Keratinocyte (primary cell): Measurements from ENCODE around the gene AVL9.

ENCODE experiments used
- EZH2 ChIP-seq: IDR thresholded peaks from one replicate; pipeline ENCODE4 v1.6.1; 2012; ENCODE audit warnings: inconsistent platforms, mild to moderate bottlenecking, low read length, moderate library complexity
- TF ChIP-seq, protein P1 (sequence below), 3 experiments: IDR thresholded peaks in 1 of 3; conservative IDR thresholded peaks in 1 of 3; optimal IDR thresholded peaks in 1 of 3; 2 replicates in 2 of 3; 3 replicates in 1 of 3; pipeline versions ENCODE3 to v1.5.1; 2011; ENCODE audit warnings: low read length in 3 of 3, mild to moderate bottlenecking in 3 of 3, moderate library complexity in 2 of 3, control low read depth in 1 of 3, inconsistent platforms in 1 of 3; ENCODE audit not compliant: insufficient read depth in 2 of 3; ENCODE audit errors: extremely low read depth in 1 of 3

DNA sequence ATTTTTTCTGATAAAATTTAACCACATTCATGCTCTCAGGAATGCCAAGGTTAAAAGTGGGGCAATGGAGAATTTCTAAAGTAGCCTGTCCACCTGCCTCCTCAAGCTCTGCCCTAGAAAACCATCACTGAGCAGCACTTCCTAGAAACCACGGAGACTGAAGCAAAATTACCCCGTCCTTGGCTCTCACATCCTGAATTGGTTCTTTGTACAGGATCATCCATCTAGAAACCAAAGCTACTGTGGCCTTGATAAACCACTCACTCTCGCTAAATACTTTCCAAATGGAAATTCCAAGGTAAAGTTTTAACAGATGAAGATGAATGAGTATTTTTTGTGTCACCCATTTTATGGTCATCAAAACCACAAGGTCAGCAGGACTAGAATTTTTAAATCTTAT is 96.6 kb downstream of the AVL9 start:
- TF ChIP-seq, protein P1, sequence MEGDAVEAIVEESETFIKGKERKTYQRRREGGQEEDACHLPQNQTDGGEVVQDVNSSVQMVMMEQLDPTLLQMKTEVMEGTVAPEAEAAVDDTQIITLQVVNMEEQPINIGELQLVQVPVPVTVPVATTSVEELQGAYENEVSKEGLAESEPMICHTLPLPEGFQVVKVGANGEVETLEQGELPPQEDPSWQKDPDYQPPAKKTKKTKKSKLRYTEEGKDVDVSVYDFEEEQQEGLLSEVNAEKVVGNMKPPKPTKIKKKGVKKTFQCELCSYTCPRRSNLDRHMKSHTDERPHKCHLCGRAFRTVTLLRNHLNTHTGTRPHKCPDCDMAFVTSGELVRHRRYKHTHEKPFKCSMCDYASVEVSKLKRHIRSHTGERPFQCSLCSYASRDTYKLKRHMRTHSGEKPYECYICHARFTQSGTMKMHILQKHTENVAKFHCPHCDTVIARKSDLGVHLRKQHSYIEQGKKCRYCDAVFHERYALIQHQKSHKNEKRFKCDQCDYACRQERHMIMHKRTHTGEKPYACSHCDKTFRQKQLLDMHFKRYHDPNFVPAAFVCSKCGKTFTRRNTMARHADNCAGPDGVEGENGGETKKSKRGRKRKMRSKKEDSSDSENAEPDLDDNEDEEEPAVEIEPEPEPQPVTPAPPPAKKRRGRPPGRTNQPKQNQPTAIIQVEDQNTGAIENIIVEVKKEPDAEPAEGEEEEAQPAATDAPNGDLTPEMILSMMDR (optimal IDR thresholded peaks at IDR 0.05 in 1 of 3, IDR thresholded peaks at IDR 0.05 in 1 of 3, conservative IDR thresholded peaks at IDR 0.05 in 1 of 3; ENCODE audit: extremely low read depth in 1 of 3, insufficient read depth in 2 of 3, low read length in 3 of 3) = no peak
- no peak for TF ChIP-seq EZH2
